ENCODE results near the gene CACFD1.

DNA sequence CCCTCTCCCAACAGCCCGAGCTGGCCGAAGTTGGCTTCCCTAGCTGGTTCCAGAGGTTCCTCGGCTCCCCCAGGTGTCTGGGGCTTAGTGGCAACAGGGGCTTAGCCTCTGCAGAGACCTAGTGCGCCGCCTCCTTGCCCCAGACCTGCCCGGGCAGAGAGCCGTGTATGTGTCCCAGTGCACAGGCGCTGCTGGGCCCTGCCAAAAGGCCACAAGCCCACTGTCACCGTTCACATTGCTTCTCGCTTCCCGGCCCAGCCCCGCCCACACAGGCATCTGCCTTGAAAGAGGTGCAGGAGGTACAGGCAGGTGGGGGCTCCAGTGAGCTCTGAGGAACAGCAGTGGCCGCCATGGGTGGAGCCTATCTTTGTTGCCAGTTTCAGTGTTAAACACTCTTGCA is 2.5 kb upstream of the CACFD1 start:
- TF ChIP-seq, protein P1, sequence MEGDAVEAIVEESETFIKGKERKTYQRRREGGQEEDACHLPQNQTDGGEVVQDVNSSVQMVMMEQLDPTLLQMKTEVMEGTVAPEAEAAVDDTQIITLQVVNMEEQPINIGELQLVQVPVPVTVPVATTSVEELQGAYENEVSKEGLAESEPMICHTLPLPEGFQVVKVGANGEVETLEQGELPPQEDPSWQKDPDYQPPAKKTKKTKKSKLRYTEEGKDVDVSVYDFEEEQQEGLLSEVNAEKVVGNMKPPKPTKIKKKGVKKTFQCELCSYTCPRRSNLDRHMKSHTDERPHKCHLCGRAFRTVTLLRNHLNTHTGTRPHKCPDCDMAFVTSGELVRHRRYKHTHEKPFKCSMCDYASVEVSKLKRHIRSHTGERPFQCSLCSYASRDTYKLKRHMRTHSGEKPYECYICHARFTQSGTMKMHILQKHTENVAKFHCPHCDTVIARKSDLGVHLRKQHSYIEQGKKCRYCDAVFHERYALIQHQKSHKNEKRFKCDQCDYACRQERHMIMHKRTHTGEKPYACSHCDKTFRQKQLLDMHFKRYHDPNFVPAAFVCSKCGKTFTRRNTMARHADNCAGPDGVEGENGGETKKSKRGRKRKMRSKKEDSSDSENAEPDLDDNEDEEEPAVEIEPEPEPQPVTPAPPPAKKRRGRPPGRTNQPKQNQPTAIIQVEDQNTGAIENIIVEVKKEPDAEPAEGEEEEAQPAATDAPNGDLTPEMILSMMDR (IDR thresholded peaks at IDR 0.05; ENCODE audit: low read depth, low read length): no peak
- TF ChIP-seq, protein P2, sequence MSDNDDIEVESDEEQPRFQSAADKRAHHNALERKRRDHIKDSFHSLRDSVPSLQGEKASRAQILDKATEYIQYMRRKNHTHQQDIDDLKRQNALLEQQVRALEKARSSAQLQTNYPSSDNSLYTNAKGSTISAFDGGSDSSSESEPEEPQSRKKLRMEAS (IDR thresholded peaks at IDR 0.05; ENCODE audit: low read depth, low read length): no peak
- TF ChIP-seq MYC (IDR thresholded peaks at IDR 0.05; ENCODE audit: low read depth, low read length): no peak
